ENCODE measurements around the gene WDR27.

Gene WDR27

DNA sequence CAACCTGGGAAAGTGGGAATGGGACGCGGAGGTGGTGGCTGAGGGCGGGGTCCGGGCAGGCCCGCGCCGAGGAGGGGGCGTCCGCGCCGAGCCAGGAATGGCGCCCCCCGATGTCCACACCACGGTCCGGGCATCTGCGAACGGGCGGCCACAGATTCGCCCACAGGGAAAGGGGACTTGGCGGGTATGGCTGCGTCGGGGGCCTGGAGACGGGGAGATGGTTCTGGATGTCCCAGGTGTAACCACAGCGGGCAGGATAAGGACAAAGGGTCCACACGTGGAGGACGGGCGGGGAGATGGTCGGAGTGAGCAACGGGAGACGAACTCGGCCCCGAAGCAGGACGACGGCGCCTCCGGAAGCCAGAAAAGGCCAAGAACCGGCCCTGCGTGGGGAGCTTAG is 124.6 kb downstream of the WDR27 start:
- no peaks in the 10 kb centered on the region; the same call in 1 of the 2 replicates for H3K9me3 ChIP-seq (ENCODE audit: insufficient read depth, low read depth, low read length)
- H2AFZ ChIP-seq (ENCODE audit: low read length), result no peak overlapping the region
- H4K20me1 ChIP-seq (ENCODE audit: insufficient read depth, low read length, poor library complexity, severe bottlenecking), result no peaks in the 10 kb centered on the region
- no peaks in the 10 kb centered on the region for H3K4me1 ChIP-seq (ENCODE audit: insufficient read depth, low read length, poor library complexity, severe bottlenecking)
- H3K79me2 ChIP-seq (ENCODE audit: insufficient read depth, low read length), result no peaks in the 10 kb centered on the region
- no peak overlapping the region for H3K9ac ChIP-seq (ENCODE audit: low read depth, low read length, poor library complexity, severe bottlenecking)
- H3K4me3 ChIP-seq (ENCODE audit: low read length, poor library complexity, severe bottlenecking), result no peak overlapping the region
- H3K36me3 ChIP-seq (ENCODE audit: insufficient read depth, low read length), result no peaks in the 10 kb centered on the region
- no peaks in the 10 kb centered on the region for H3K9me2 ChIP-seq (replicated peaks; ENCODE audit: low read depth, low read length)
- no peaks in the 10 kb centered on the region for H3K27me3 ChIP-seq (ENCODE audit: insufficient read depth, low read length, poor library complexity, severe bottlenecking)
- no peak overlapping the region for H3K4me2 ChIP-seq (ENCODE audit: low read depth, low read length, poor library complexity, severe bottlenecking)
- no peak for TF ChIP-seq EZH2phosphoT487 (IDR thresholded peaks at IDR 0.05; ENCODE audit: borderline replicate concordance)
- TF ChIP-seq, protein P1, sequence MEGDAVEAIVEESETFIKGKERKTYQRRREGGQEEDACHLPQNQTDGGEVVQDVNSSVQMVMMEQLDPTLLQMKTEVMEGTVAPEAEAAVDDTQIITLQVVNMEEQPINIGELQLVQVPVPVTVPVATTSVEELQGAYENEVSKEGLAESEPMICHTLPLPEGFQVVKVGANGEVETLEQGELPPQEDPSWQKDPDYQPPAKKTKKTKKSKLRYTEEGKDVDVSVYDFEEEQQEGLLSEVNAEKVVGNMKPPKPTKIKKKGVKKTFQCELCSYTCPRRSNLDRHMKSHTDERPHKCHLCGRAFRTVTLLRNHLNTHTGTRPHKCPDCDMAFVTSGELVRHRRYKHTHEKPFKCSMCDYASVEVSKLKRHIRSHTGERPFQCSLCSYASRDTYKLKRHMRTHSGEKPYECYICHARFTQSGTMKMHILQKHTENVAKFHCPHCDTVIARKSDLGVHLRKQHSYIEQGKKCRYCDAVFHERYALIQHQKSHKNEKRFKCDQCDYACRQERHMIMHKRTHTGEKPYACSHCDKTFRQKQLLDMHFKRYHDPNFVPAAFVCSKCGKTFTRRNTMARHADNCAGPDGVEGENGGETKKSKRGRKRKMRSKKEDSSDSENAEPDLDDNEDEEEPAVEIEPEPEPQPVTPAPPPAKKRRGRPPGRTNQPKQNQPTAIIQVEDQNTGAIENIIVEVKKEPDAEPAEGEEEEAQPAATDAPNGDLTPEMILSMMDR (conservative IDR thresholded peaks at IDR 0.05; ENCODE audit: low read length), result no peak
- no peaks in the 10 kb centered on the region for H3F3A ChIP-seq (ENCODE audit: low read depth)

GRCh38 chr6:169575821-169576220 is 126.0 kb downstream of the WDR27 start:
- no peak overlapping the region for H3K9ac ChIP-seq (ENCODE audit: low read depth, low read length, poor library complexity, severe bottlenecking)
- H3K9me2 ChIP-seq (replicated peaks; ENCODE audit: low read depth, low read length), result no peaks in the 10 kb centered on the region
- no peaks in the 10 kb centered on the region for H4K20me1 ChIP-seq (ENCODE audit: insufficient read depth, low read length, poor library complexity, severe bottlenecking)
- H2AFZ ChIP-seq (ENCODE audit: low read length), result no peak overlapping the region
- no peaks in the 10 kb centered on the region for H3K27me3 ChIP-seq (ENCODE audit: insufficient read depth, low read length, poor library complexity, severe bottlenecking)
- H3K4me2 ChIP-seq (ENCODE audit: low read depth, low read length, poor library complexity, severe bottlenecking), result no peak overlapping the region
- H3K36me3 ChIP-seq (ENCODE audit: insufficient read depth, low read length), result no peaks in the 10 kb centered on the region
- no peaks in the 10 kb centered on the region for H3F3A ChIP-seq (ENCODE audit: low read depth)
- no peak overlapping the region for H3K4me3 ChIP-seq (ENCODE audit: low read length, poor library complexity, severe bottlenecking)
- no peaks in the 10 kb centered on the region; the same call in 1 of the 2 replicates for H3K9me3 ChIP-seq (ENCODE audit: insufficient read depth, low read depth, low read length)
- TF ChIP-seq EZH2phosphoT487 (IDR thresholded peaks at IDR 0.05; ENCODE audit: borderline replicate concordance), result no peak
- TF ChIP-seq, protein P1 (conservative IDR thresholded peaks at IDR 0.05; ENCODE audit: low read length), result no peak
- no peaks in the 10 kb centered on the region for H3K79me2 ChIP-seq (ENCODE audit: insufficient read depth, low read length)
- H3K4me1 ChIP-seq (ENCODE audit: insufficient read depth, low read length, poor library complexity, severe bottlenecking), result no peaks in the 10 kb centered on the region

DNA sequence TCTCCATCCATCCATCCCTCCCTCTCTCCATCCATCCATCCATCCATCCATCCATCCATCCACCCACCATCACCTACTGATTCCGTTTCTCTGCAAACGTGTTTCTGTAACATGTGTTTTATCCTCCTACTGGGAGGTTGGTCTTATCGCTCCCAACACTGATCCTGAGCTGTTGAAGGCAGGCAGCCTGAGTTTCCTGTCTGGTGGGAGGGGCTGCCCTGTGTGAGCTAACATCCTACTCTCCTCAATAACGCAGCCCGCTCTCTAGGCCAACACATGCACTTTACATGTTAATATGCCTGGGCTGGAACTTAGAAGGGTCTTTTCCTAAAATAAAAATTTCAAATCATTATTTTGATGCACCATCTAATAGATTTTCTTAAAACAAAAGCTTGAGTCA is 126.5 kb downstream of the WDR27 start:
- Histone ChIP-seq H3K27me3 (ENCODE audit: insufficient read depth, low read length, poor library complexity, severe bottlenecking) (no peaks in the 10 kb centered on the region), H3K9me3 (ENCODE audit: insufficient read depth, low read depth, low read length) (no peaks in the 10 kb centered on the region; the same call in 1 of the 2 replicates), H3K79me2 (ENCODE audit: insufficient read depth, low read length) (no peaks in the 10 kb centered on the region), H3K4me1 (ENCODE audit: insufficient read depth, low read length, poor library complexity, severe bottlenecking) (no peaks in the 10 kb centered on the region), H3K4me3 (ENCODE audit: low read length, poor library complexity, severe bottlenecking) (no peak overlapping the region), H3K4me2 (ENCODE audit: low read depth, low read length, poor library complexity, severe bottlenecking) (no peak overlapping the region), H3K36me3 (ENCODE audit: insufficient read depth, low read length) (no peaks in the 10 kb centered on the region), H3K9me2 (replicated peaks; ENCODE audit: low read depth, low read length) (no peaks in the 10 kb centered on the region), H3K9ac (ENCODE audit: low read depth, low read length, poor library complexity, severe bottlenecking) (no peak overlapping the region), H4K20me1 (ENCODE audit: insufficient read depth, low read length, poor library complexity, severe bottlenecking) (no peaks in the 10 kb centered on the region), H2AFZ (ENCODE audit: low read length) (no peak overlapping the region), H3F3A (ENCODE audit: low read depth) (no peaks in the 10 kb centered on the region)
- no peak for TF ChIP-seq EZH2phosphoT487 (IDR thresholded peaks at IDR 0.05; ENCODE audit: borderline replicate concordance)
- TF ChIP-seq, protein P1 (conservative IDR thresholded peaks at IDR 0.05; ENCODE audit: low read length), result no peak

Data from Loucy (cell line).